HepG2 (cell line): Measurements from ENCODE around the gene ODAM. TPM values are rescaled to one million over a fixed set of nuclear protein-coding genes. Genes with fewer than 3 reads are reported as not detected.

Experiments
- ATAC-seq: fragments of 200-7000 bp; cut with Tn5 transposase; 3 replicates; pipeline ENCODE4 v1.9.1; 2020; ENCODE audit warnings: mild to moderate bottlenecking, moderate library complexity
- BruUV-seq: library from RNA; stranded (reverse); fragments of 400-500 nt; replicated peaks from 2 replicates; lab custom pipeline; 2021; lab: Mats Ljungman, UMichigan
- CTCF ChIA-PET: fragments of 300-600 bp; formaldehyde crosslinking; extraction: SDS; loops from one replicate; lab custom pipeline; 2021; ENCODE audit warnings: low total read pairs, inconsistent platforms, low intra/inter-chr PET ratio; lab: Yijun Ruan, JAX
- POLR2A ChIA-PET: fragments of 350-600 bp; sonication (Branson Sonifier 250); formaldehyde crosslinking; loops from one replicate; lab custom pipeline; 2020; ENCODE audit warnings: antibody characterized with exemption, inconsistent platforms; lab: Yijun Ruan, JAX
- DNase-seq: peaks from one replicate; pipeline ENCODE4 v3.0.0-alpha.2; 2015; ENCODE audit warnings: low spot score
- FAIRE-seq: peaks from 3 replicates; lab custom pipeline; 2011; peaks lifted over from hg19 to GRCh38; lab: Jason Lieb, UNC
- H2AFZ ChIP-seq: one replicate; pipeline ENCODE4 v1.6.1; 2011; ENCODE audit warnings: low read length, inconsistent platforms
- H3K27ac ChIP-seq: fragments of 300-600 bp; 3 replicates; pipeline ENCODE4 v1.8.0; 2011; ENCODE audit warnings: mixed run types, mild to moderate bottlenecking, mixed read lengths, low read length, inconsistent platforms; ENCODE audit not compliant: insufficient read depth; ENCODE audit errors: extremely low read length
- H3K27me3 ChIP-seq, 2 experiments: fragments of 200-600 bp in 1 of 2; 2 replicates in 1 of 2; 3 replicates in 1 of 2; pipeline versions ENCODE4 v1.6.0 to v1.8.0; 2011; ENCODE audit warnings: low read length in 2 of 2, mild to moderate bottlenecking in 2 of 2, moderate library complexity in 2 of 2, inconsistent platforms in 1 of 2; ENCODE audit not compliant: insufficient read depth in 2 of 2, control insufficient read depth in 1 of 2
- H3K36me3 ChIP-seq, 2 experiments: fragments of 200-600 bp in 1 of 2; replicated peaks in 1 of 2; 2 replicates in 1 of 2; 3 replicates in 1 of 2; pipeline versions ENCODE4 v1.5.1 to v1.8.0; 2011; ENCODE audit warnings: low read length in 2 of 2, inconsistent platforms in 1 of 2; ENCODE audit not compliant: insufficient read depth in 2 of 2, control insufficient read depth in 1 of 2
- H3K4me1 ChIP-seq: 2 replicates; pipeline ENCODE4 v1.5.1; 2012; ENCODE audit warnings: low read length, inconsistent platforms; ENCODE audit not compliant: insufficient read depth
- H3K4me2 ChIP-seq: 2 replicates; pipeline ENCODE4 v1.6.0; 2011; ENCODE audit warnings: low read depth, low read length, inconsistent platforms
- H3K4me3 ChIP-seq, 3 experiments: fragments of 200-600 bp in 1 of 3; sonication (generic), shearing (Covaris generic) in 1 of 3; replicated peaks in 1 of 3; 2 replicates each; pipeline ENCODE4 v1.5.1; 2011 to 2016; ENCODE audit warnings: low read length in 3 of 3, inconsistent platforms in 2 of 3, low read depth in 2 of 3, mild to moderate bottlenecking in 2 of 3, control low read depth in 1 of 3, mixed read lengths in 1 of 3; ENCODE audit not compliant: insufficient read depth in 1 of 3
- H3K79me2 ChIP-seq: one replicate; pipeline ENCODE4 v1.6.1; 2011; ENCODE audit warnings: low read length, inconsistent platforms; ENCODE audit not compliant: insufficient read depth
- H3K9ac ChIP-seq: 2 replicates; pipeline ENCODE4 v1.6.0; 2011; ENCODE audit warnings: mild to moderate bottlenecking, low read depth, low read length, inconsistent platforms; ENCODE audit not compliant: insufficient read depth
- H3K9me3 ChIP-seq: 2 replicates; pipeline ENCODE4 v1.5.1; 2012; ENCODE audit warnings: mild to moderate bottlenecking, low read length
- H4K20me1 ChIP-seq: 2 replicates; pipeline ENCODE4 v1.6.0; 2011; ENCODE audit warnings: inconsistent platforms, mild to moderate bottlenecking, low read length, moderate library complexity; ENCODE audit not compliant: insufficient read depth
- DMAP1 ChIP-seq: IDR thresholded peaks from 2 replicates; pipeline ENCODE4 v1.6.1; 2016
- ELF1 ChIP-seq: sonication (generic); formaldehyde crosslinking; IDR thresholded peaks from 2 replicates; pipeline ENCODE4 v1.4.0; 2020; ENCODE audit warnings: missing genetic modification reagents
- MEF2D ChIP-seq: sonication (generic); formaldehyde crosslinking; IDR thresholded peaks from 2 replicates; pipeline ENCODE4 v1.5.1; 2020; ENCODE audit warnings: mild to moderate bottlenecking, missing genetic modification reagents
- PCBP2 ChIP-seq: fragments of 200-400 bp; formaldehyde crosslinking; optimal IDR thresholded peaks from 2 replicates; pipeline ENCODE3; 2018; ENCODE audit warnings: low read length, low read depth; ENCODE audit not compliant: poor library complexity, severe bottlenecking
- RXRB ChIP-seq: IDR thresholded peaks from 2 replicates; pipeline ENCODE4 v1.6.1; 2016; ENCODE audit warnings: borderline replicate concordance, missing genetic modification reagents, missing compliant biosample characterization
- SRSF1 ChIP-seq: fragments of 200-400 bp; formaldehyde crosslinking; optimal IDR thresholded peaks from 2 replicates; pipeline ENCODE3; 2017; ENCODE audit warnings: mild to moderate bottlenecking, low read depth, low read length, moderate library complexity
- ZNF207 ChIP-seq: fragments of 450-650 bp; IDR thresholded peaks from 2 replicates; pipeline ENCODE4 v1.6.1; 2016; ENCODE audit warnings: antibody characterized with exemption, borderline replicate concordance
- WGBS: methylation state at CpG from one replicate; pipeline ENCODE4 v1.1.6; 2017; ENCODE audit warnings: low lambda C conversion rate; 5-methylcytosine and 5-hydroxymethylcytosine counted together
- in situ Hi-C: cut with HindIII; loops from 2 replicates; pipeline ENCODE4 v1.10.0; 2017; ENCODE audit warnings: low pct_unique_long_range_greater_than_20kb; ENCODE audit not compliant: extremely low pct_ligation_motif_present
- intact Hi-C: fragments of 100-400 bp; cut with micrococcal nuclease; formaldehyde crosslinking; loops from one replicate; pipeline ENCODE4 v1.10.0; 2022; ENCODE audit not compliant: unreplicated experiment
- polyA plus RNA-seq, 8 experiments: library from polyadenylated mRNA; depleted of rRNA in 3 of 8; stranded (reverse) in 7 of 8; unstranded in 1 of 8; fragments of >200 nt; fragmentation: Illumina TruSeq in 4 of 8; extraction: Trizol in 4 of 8; gene quantifications; 2 replicates each; pipeline versions ENCODE4 v1.2.1 to v1.2.3, GENCODE V29; 2011 to 2016; ENCODE audit warnings: low read depth in 4 of 8, missing spikeins in 1 of 8, mixed read lengths in 1 of 8; ENCODE audit not compliant: insufficient read depth in 1 of 8
- total RNA-seq, 5 experiments: library from RNA; depleted of rRNA; stranded (reverse); fragments of >200 nt; fragmentation: Illumina TruSeq; extraction: Trizol; gene quantifications; 2 replicates each; pipeline ENCODE4 v1.2.3, GENCODE V29; 2016; ENCODE audit warnings: low read depth in 1 of 5
- TF ChIP-seq, protein P1 (sequence below): sonication (generic); formaldehyde crosslinking; IDR thresholded peaks from 2 replicates; pipeline ENCODE4 v1.4.0; 2020; ENCODE audit warnings: missing genetic modification reagents

Gene ODAM
- total and polyA plus RNA-seq, 2 of the 13 experiments (the other 11 are each of a cell fraction or from before 2014, with no cell fraction given) = 94.6 to 115 TPM

DNA sequence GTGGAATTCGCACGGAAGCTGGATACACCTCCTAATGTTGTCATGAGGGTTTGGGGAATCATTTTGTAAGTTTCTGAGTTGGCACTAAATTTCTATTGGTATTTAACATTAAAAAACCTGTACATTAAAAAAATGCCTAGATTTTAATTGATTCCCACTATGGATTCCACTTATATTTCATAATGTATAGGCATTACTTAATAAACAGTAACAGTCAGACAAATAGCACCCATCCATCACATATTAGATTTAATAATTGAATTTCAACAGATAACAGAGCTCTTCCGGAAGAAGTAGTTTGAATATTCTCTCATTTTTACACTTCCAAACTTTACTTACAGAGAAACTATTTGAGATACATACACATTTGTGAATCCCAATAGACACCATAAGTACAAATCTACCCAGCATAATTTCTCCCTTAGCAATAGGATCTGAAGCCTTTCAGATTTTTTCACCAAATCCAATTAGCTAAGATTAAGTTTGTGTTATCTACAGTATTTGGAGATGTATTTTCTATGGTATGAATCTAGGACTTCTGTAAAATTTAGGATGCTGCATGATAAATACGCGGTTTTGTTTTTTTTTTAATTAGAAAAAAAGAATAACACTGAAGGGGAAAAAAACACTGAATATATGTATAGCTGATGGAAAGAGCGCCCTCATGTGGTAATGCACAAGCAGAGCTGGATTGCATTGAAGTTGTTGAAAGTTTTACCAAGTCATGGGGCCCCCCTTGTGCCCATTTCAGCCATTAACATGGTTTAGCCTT, 12.2 kb upstream of the ODAM start (continued):
- TF ChIP-seq PCBP2 = no peak
- TF ChIP-seq, all 625 proteins: peak for 19

DNA sequence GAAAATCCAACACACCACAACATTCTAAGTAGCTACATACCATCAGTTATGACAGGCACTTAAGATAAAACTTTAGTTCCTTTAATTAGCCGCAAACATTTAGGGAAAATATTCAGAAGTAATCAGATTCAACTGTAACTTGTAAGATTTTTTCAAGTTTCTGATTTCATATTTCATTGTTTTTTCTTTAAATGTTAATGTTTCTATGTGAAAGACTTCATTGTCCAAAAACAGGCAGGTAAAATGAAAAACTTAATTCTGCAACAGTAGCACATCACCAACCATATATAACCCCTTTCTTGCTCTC, 11.6 kb upstream of the ODAM start:
- no peaks in the 10 kb centered on the region for H3K79me2 ChIP-seq
- no peaks in the 10 kb centered on the region for H3K36me3 ChIP-seq
- WGBS = 89% methylated on average over 1 of the region's 1 CpG
- no TSS peak for BruUV-seq
- FAIRE-seq (no peak), ATAC-seq (no peak), DNase-seq (no peak)
- intact Hi-C loops = loop anchor here (1.0 to 5.0 kb wide), 9 partner anchors 55 to 495 kb away; no protein-coding TSS in a partner anchor
- no peak overlapping the region for H3K4me3 ChIP-seq
- in situ Hi-C loops = loop anchor here (5.0 to 10.0 kb wide), 2 partner anchors 299 to 352 kb away; no protein-coding TSS in a partner anchor
- peaks cover 73% of the 10 kb centered on the region for H3K4me1 ChIP-seq
- no peaks in the 10 kb centered on the region for H3K9me3 ChIP-seq
- CTCF ChIA-PET = interaction anchor here (0.8 kb wide), 1 partner anchor 288 kb away, joined by 3 read pairs; no protein-coding TSS in a partner anchor
- H3K9ac ChIP-seq = peak overlapping the region; percentile 54; the same call in 1 of the 2 replicates
- H2AFZ ChIP-seq = no peak overlapping the region
- TF ChIP-seq SRSF1 (no peak), MEF2D (CRISPR knock-in tag) (no peak), RXRB (no peak), ZNF207 (no peak), DMAP1 (0 out of 2 replicates have a peak, but pooled peaks have one; percentile 31), ELF1 (CRISPR knock-in tag) (no peak)
- TF ChIP-seq, protein P1, sequence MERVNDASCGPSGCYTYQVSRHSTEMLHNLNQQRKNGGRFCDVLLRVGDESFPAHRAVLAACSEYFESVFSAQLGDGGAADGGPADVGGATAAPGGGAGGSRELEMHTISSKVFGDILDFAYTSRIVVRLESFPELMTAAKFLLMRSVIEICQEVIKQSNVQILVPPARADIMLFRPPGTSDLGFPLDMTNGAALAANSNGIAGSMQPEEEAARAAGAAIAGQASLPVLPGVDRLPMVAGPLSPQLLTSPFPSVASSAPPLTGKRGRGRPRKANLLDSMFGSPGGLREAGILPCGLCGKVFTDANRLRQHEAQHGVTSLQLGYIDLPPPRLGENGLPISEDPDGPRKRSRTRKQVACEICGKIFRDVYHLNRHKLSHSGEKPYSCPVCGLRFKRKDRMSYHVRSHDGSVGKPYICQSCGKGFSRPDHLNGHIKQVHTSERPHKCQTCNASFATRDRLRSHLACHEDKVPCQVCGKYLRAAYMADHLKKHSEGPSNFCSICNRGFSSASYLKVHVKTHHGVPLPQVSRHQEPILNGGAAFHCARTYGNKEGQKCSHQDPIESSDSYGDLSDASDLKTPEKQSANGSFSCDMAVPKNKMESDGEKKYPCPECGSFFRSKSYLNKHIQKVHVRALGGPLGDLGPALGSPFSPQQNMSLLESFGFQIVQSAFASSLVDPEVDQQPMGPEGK = 0 out of 2 replicates have a peak, but pooled peaks have one; percentile 14
- H3K27ac ChIP-seq = peak overlapping the region; percentile 90
- no peak overlapping the region for H3K4me2 ChIP-seq
- no peaks in the 10 kb centered on the region for H3K27me3 ChIP-seq
- POLR2A ChIA-PET = interaction anchor here (1.9 to 2.2 kb wide), 2 partner anchors 353 to 360 kb away, joined by 4 to 12 read pairs; no protein-coding TSS in a partner anchor
- H4K20me1 ChIP-seq = no peaks in the 10 kb centered on the region
